ENCODE measurements around the gene TMEM214.

GRCh38 chr2:27072920-27073319 lies 40.2 kb downstream of the TMEM214 start:
- TF ChIP-seq EZH2 (IDR thresholded peaks at IDR 0.05; ENCODE audit: low read depth, low read length, severe bottlenecking) (no peak), GABPA (IDR thresholded peaks at IDR 0.05; ENCODE audit: borderline replicate concordance, insufficient read depth, low read length) (no peak), CTCF (IDR thresholded peaks at IDR 0.05; ENCODE audit: control extremely low read depth in 1 of 3, insufficient read depth in 1 of 3, low read depth in 1 of 3, low read length in 3 of 3) (no peak), ASH2L (IDR thresholded peaks at IDR 0.05; ENCODE audit: low read length) (no peak), NRF1 (IDR thresholded peaks at IDR 0.05; ENCODE audit: low read depth, low read length) (no peak), POLR2AphosphoS5 (IDR thresholded peaks at IDR 0.05; ENCODE audit: low read depth, low read length) (no peak), EP300 (IDR thresholded peaks at IDR 0.05; ENCODE audit: borderline replicate concordance in 1 of 2, low read depth in 2 of 2, low read length in 2 of 2) (no peak), EGR1 (IDR thresholded peaks at IDR 0.05; ENCODE audit: borderline replicate concordance, low read depth, low read length) (no peak)

Measured in H1 (cell line).